GM21423 (cell line): ENCODE data around the gene CHST15.

Experiments used
- ATAC-seq: cut with Tn5 transposase; IDR thresholded peaks from one replicate; pipeline ENCODE4 v1.9.1; 2021; ENCODE audit warnings: mild to moderate bottlenecking, moderate library complexity; ENCODE audit not compliant: unreplicated experiment

Gene CHST15

GRCh38 chr10:123974406-123974805 lies 119.0 kb downstream of the CHST15 start:
- no peak for ATAC-seq

- no peak for ATAC-seq
Measured at GRCh38 chr10:123972481-123973401, 120.7 kb downstream of the CHST15 start.

- ATAC-seq = no peak
Measured at GRCh38 chr10:123970927-123971286, 122.5 kb downstream of the CHST15 start.

GRCh38 chr10:123970207-123970926 lies 123.0 kb downstream of the CHST15 start:
- ATAC-seq = no peak

GRCh38 chr10:123967626-123968243 lies 125.7 kb downstream of the CHST15 start:
- no peak for ATAC-seq

- ATAC-seq = no peak
Measured at GRCh38 chr10:123966896-123967231, 126.5 kb downstream of the CHST15 start.

- ATAC-seq = no peak
Measured at GRCh38 chr10:123965973-123966895, 127.2 kb downstream of the CHST15 start.

GRCh38 chr10:123964953-123965352 lies 128.4 kb downstream of the CHST15 start:
- ATAC-seq = no peak

- ATAC-seq = no peak
Measured at GRCh38 chr10:123962756-123963530, 130.5 kb downstream of the CHST15 start.

GRCh38 chr10:123958241-123958640 lies 135.2 kb downstream of the CHST15 start:
- ATAC-seq = no peak
